Activated T-cell treated with anti-CD3 and anti-CD28 coated beads, Interleukin-2, amount 50 U/mL, for 1 hour (primary cell): ENCODE data around the gene OR6M1.

Experiments used
- DNase-seq: peaks from one replicate; pipeline ENCODE4 v3.0.0-alpha.2; 2020

OR6M1 gene

DNA sequence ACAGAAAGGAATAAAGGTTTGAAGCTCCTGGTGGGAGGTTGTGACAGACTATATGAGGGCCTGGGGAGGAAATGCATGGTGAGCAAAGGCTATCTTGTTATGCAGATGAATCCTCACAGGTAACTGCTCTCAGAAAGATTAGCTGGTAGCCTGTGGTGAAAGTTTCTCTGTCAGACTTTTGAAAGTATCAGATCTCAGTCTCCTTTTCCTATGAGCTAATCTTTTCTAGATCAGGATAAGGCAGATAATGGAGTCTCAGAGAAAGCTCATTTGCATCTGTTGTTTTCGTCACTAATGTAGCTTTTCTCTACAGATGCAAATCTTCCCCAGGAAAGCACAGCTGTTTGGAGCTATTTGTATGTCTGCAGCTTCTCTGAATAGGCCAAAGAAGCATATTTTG lies 30.9 kb downstream of the OR6M1 start:
- DNase-seq: no peak

DNA sequence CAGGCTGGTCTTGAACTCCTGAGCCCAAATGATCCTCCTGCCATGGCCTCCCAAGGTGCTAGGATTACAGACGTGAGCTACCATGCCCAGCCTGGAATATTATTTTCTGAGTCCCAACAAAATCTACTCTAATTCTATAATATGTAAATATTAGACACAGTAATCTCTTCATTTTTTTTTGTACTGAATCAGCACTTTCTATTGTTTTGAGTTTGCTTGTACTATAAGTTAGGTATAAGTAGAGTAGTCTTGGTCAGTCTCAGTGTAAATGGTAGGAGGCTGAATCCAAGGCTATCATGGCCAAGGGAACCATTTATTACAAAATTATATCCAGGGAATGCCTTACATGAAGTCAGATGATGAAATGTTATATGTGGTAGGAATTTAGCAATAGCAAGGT lies 32.2 kb downstream of the OR6M1 start:
- DNase-seq: no peak

DNA sequence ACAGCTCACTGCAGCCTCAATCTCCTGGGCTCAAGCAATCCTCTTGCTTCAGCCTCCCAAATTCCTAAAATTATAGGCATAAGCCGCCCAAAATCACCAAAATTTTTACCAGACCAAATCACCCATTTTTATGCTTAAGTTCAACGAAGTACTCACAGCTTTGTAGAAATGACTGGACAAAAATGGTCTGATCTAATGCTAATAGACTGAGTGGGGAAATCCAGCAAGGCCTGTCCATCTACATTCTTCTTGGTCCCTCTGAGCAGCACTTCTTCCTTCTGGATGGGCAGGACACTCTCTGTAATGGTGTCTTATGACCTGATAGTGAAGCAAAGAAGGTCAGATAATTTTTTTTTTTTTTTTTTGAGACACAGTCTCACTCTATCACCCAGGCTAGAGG lies 33.1 kb downstream of the OR6M1 start:
- no peak for DNase-seq

DNA sequence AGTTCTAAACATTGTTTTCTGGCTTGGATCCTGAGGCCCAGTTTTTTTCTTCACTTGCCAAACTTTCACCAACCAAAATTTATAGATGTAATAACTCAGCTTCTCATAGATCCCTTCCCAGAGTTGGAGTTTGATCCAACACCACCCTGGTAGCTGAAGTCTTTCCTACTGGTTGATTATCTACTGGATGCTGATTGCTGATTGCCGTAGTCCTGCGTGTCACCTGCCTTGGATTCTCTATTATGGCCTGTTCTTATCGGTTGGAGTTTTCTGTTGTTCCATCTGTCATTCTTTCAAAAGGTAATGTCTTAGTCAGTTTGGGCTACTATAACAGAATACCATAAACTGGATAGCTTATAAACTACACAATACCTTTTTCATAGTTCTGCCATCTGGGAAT lies 34.5 kb downstream of the OR6M1 start:
- DNase-seq: no peak

DNA sequence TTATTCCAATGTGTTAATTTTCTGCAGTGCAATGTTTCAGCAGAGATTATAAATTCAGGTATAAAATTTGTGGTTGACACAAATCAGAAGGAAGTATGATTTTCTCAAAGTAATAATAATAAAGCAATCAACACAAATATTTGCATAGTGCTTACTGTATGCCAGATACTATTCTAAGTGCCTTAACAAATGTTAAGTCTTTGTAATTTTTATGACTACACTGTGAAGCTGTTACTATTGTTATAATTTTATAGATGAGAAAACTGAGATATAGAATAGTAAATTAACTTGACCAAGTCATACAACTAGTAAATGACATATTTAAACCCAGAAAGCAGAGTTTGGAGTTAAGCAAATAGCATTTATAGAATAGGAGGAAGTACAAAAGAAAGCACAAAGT lies 35.4 kb downstream of the OR6M1 start:
- DNase-seq: no peak

DNA sequence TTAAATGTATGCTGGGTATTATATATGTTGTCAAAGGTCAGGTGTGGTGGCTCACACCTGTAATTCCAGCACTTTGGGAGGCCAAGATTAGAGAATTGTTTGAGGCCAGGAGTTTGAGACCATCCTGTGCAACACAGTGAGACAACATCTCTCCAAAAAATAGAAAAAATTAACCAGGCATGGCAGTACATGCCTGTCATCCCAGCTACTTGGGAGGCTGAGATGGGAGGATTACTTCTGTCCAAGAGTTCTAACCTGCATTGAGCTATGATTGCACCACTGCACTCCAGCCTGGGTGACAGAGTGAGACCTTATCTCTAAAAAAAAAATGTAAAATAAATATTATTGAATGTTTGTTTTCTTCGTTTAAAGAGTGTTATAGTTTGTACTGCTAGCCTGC lies 40.5 kb downstream of the OR6M1 start:
- no peak for DNase-seq

DNA sequence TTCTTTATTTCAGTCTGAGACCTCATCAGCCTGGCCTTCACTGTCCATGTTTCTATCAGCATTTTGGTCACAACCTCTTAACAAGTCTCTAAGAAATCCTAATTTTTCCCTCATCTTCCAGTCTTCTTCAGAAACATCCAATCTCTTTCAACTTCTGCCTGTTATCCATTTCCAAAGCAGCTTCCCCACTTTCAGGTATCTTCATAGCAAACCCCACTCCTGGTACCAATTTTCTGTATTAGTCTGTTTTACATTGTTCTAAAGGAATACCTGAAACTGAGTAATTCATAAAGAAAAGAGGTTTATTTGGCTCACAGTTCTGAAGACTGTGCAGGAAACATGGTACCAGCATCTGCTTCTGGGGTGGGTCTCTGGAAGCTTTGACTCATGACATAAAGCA lies 43.7 kb downstream of the OR6M1 start:
- no peak for DNase-seq

DNA sequence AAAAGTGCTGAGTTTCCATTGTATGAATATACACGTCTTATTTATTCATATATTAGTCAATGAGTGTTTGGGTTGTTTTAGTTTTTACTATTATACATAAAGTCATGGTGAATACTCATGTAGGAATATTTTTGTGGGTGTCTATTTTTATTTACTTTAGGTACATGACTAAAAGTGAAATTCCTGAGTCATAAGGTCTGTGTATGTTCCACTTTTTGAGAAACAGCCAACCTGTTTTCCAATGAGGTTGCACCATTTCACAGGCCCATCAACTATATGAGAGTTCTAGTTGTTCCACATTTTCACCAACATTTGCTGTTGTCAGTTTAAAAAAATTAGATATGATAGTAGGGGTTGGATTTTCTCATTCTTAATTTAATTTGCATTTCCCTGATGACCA lies 45.3 kb downstream of the OR6M1 start:
- DNase-seq: no peak

DNA sequence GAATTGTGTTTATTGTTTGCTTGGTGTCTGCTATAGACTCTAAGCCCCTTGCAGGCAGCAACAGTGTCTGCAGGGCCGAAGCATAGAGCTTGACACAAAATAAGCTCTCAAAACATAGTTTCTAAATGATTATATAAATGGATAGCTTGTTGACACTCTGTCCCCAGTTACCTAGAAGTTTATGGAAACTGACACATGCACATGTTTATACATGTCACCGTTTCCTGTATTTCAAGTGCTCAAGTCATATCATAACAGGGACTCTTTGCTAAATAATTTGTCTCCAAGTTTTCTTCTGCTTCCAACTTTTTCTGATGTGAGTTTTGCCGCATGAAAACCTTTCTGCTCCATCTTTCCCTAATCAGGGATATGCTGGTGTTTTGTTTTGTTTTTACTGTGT lies 48.2 kb downstream of the OR6M1 start:
- no peak for DNase-seq

DNA sequence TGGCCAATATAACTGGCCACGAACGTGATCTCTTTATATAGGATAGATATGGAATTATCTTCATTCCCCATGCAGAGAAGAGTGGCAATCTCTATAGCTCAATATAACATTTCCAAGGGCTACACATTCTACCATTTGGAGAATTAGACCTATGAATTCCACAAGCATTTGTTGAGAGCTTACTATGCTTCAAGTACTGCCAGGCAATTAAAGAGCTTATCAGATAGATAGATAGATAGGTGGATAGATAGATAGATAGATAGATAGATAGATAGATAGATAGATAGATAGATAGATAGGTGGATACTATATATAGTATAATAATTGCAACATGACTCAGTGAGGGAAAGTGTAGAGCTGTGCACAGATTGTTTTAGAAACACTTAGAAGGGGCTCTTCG lies 50.3 kb downstream of the OR6M1 start:
- no peak for DNase-seq
